GM18519 (cell line): ENCODE data around the gene TSPAN8.
"Not testable (repeated sequence)": the region's sequence is repeated elsewhere in the genome, so short reads cannot be mapped to it uniquely, and the experiment has no call there.

ENCODE experiments used
- ATAC-seq: cut with Tn5 transposase; IDR thresholded peaks from one replicate; pipeline ENCODE4 v1.9.1; 2021; ENCODE audit warnings: mild to moderate bottlenecking, moderate library complexity; ENCODE audit not compliant: unreplicated experiment, low FRiP score

TSPAN8 gene

DNA sequence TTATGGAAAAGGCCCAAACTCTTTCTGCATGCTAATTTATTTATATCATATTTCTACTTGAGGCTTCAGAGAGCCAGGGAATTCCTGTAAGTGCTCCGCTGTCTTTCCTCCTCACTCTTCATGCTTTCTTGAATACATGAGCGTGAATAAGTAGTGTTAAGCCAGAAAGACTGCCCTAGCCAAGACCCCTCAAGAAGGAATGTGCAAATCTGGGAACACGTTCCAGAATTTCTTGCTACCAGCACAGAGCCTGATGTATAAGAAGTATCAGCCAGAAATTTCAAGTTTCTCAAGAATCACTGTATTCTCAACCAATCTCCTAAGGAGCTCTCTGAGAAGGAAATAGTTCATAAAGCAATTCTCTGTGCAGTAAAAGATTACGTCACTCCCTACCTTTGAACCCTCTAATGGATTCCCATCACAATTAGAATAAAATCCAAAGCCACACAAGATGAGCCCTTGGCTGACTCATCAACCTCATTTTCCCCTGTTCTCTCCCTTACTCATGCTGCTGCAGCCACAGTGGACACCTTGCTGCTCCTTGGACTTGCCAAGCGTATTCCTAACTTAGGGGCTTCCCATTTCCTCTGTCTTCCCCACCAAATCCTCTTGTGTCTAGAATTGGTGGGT lies 6.9 kb upstream of the TSPAN8 start:
- ATAC-seq = no peak

DNA sequence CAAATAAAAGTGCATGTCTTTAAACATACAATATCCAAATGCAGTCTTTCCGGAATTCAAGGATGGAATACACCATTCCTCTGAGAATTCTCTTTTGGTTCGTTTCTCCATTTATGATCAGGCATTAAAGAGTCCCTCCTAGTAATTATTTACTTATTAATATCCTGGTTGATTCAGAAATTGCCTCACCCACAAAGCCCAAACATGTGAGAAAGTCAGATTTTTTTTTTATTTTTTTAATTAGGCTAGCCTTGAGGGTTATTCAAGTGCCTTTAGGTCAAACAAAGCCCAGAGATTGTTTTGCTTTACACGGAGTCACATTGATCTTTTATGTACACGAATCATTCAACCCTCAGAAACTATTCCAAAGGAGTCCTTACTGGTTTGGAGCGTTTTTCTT lies 6.4 kb upstream of the TSPAN8 start:
- no peak for ATAC-seq

DNA sequence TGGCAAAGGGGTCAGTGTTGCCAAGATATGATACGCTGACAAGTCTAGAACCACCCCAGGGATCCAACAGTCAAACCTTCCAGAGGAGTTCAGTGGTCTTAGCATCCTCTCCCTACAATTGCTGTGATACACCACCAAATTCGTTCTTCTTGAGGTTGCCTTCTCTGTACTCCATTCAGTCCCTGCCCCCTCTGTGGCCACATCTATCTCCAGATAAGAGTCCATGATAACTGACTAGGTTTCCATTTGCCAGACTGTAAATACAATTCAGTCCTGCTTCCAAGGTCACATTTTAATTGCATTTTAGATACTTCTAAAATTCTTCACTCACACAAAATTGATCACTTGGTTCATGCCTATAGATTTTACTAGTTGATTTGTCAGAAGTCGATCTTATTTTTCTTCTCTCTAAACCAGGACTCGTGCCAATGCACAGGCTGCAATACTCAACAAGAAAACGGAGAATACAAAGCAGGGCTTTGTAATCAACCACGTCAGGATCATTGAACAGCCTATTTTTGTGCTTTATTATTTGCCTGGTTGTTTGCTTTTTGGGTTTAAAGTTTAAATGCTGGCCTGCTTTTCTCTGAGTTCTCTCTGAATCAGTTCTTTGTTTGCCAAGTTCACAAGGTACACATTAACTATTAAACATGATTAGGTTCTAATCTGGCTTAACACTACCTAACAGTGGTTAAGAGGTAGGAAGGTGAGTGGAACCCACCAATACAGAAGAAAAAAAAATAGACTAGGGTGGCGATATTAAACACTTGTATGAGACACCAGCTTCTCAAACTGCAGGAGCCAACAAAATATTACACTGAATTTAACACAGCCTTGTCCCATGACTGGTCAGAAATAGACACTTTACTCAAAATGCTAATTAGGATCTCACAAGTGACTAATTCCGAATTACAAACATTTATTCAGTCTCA lies 5.3 kb upstream of the TSPAN8 start:
- ATAC-seq = no peak

DNA sequence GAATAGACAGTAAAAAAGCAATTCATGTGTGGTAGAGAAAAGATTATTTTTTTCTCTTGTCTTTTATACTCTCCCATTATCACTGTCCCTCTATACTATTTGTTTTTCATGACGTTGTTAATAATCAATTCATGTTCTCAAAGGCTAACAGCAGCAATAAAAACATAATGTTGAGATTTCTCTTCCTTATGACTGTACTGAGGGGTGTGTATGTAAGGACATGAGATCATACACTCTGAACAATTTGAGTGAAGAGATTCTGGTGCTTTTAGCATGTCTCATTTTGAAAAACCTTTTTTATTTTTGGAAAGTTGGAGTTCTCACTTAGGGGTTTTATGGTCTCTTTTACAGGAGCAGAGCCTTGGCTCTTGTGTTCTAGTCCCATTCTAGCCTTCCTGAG lies 3.8 kb upstream of the TSPAN8 start:
- ATAC-seq = no peak

DNA sequence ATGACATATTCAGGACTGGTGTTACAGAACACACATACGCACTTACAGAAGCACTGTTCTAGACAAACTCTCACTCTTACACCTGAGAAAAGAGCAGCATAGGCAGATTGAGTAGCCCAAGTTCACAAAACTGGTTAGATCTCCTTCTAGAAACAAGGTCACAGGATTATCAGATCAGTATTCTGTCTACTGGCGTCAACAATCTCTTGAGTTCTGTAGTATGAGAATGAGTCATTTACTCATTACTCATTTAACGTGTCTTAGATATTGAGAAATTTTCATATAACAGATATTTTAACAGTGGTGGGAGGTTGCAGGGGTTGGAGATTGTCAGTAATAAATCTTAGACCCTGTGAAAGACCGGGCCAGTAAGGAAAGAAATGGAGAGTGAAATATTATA lies 2.8 kb upstream of the TSPAN8 start:
- ATAC-seq = no peak

DNA sequence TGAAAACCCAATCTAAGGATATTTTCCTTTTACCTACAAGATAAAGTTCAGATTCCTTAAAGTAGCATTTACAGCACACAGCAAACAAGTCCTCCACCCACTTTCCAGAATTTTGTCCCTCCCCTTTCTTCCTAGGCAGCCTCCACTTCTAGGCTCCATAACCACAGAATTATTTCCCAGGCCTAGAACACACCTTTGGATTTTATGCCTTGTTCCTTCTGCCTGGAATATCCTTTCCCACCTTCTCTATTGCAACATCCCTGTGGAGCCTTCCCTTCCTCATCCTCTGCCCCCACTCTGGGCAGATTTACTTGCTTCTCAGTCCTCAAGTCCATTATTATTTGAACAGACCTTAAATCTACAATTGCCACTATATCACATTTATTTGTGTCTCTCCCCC lies 2.1 kb upstream of the TSPAN8 start:
- ATAC-seq = no peak

DNA sequence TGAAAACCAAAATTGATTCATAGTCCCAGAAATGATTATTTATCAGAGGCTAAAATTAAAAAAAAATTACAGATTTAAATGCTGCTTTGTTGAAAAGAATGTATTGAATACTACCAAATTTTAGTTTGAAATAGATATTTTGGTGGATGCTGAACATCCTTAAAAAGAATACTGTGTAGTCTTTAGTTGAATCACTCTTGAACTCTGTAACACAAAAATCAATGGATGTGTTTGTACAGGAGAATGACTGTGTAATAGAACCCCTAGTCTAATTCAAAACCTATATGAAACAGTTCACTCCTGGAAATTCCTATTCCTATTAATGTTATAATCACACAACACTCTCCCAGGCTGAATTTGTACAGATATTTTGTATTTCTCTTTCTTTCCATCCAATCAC lies 1.5 kb upstream of the TSPAN8 start:
- no peak for ATAC-seq

DNA sequence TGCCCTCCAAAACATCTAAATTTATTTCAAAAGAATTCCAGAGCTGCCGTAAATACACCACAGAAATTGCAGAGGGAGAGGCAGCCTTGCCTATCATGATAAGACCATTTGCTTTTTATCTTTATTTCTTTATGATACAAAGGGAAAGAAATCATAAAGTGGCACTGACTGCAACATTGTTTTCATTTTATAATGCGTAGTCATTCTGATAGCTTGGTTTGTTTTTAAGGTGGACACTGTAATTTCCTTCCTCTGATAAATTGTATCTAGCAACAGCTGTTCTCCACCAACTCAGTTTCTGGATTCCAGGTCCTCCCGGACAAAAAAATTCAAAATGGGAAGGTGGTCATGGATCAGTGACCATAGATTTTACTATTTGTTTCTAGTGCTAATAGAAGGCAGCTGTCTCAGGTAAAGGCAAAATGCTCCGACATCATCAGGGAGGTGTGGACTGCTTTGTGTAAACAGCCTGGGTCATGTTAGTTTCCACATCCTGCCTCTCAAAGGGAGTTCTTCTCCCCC lies 623 bp upstream of the TSPAN8 start:
- no peak for ATAC-seq

DNA sequence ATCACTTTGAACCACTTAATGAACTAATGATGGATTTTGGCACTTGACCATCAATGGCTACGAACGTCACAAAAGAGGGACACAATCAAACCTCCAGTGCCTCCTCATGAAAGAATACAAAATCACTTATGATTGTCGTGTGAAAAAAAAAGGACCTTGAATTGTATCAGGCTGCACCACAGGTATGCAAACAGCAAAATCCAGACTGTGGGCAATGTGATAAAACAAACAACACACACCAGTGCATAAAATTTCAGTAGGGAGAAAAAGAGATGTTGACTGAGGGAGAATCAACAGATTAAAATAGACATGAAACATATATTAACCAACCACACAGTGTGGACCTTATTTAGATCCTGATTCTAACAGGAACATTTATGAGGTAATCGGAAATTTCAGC lies 2.6 kb downstream of the TSPAN8 start:
- no peak for ATAC-seq

DNA sequence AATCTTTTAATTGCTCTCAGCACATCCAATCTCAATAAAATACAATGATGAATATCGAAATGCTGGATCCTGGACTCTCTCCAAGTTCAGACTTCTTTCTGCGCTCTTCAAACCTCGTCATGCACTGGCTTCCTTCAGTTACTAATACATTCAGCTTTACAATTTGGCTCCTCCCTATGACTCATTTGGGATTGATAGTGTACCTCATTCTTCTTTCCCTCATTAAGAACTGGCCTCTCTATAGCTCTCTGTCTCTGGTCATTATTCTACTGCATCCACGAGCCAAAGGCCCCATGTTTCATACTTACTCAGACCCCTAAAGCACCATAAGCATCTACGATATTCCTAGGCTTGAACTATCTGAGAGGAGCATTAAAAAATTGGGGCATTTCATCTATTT lies 4.9 kb downstream of the TSPAN8 start:
- no peak for ATAC-seq

DNA sequence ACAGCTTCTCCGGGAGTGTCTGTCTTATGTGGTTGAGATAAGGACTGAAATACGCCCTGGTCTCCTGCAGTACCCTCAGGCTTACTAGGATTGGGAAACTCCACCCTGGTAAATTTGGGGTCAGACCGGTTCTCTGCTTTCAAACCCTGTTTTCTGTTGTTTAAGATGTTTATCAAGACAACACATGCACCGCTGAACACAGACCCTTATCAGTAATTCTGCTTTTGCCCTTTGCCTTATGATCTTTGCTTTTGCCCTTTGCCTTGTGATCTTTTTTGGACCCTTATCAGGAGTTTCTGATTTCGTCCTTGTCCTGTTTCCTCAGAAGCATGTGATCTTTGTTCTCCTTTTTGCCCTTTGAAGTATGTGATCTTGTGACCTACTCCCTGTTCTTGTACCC lies 7.8 kb downstream of the TSPAN8 start:
- ATAC-seq = not testable (repeated sequence)

DNA sequence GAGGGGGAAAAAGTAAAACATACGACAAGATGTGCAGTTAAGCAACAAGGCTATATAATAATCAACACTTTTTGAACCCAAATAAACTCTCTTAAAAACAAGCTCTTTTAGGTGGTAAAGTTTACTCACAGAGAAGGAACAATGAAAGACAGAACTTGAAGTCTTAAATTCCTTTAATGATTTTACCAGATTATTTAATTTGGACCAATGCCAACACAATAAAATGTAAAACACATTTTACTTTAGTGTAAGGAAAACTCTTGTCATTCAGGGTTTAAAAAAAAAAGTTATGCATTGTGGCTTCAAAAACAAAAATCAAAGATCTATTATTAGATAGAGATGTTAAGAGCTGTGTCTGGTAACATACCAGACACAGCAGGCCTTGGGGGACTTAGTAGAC lies 13.1 kb downstream of the TSPAN8 start:
- ATAC-seq = no peak

DNA sequence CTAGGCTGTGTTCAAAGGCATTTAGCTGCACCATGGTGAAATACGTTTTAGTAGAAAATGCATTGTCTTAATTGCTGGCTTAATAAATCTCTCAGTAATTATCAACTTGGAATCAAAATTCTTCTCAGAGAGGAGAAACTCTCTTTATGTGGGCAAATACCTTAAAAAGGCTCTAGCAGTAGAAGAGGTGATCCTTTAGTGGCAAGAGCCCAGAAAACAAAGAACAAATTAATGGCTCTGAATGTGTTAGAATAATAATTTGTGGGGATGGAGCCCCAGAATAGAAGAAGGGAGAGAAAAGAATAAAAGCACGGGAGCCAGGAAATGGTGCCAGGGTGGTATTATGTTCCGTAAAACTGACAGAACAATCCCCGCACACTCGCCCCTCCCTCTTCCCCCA lies 14.8 kb downstream of the TSPAN8 start:
- no peak for ATAC-seq

DNA sequence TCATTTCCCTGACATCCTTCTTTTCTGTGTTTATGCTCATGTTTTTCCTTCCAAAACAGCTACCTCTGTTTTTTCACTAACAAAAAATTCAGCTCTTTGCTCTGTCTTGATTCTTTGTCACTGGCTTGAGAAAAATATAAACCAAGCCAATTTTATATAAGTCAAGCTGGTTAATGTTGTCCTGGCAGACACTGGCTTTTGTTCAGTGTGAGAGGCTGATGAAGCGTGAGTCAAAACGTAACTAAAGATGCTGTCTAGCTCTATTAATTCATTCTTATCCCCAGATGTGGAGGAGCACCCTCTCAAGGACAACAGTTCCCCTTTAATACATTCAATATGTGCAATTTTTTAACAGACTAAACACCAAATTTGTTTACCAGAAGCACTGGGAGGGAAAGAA lies 15.8 kb downstream of the TSPAN8 start:
- ATAC-seq = no peak

DNA sequence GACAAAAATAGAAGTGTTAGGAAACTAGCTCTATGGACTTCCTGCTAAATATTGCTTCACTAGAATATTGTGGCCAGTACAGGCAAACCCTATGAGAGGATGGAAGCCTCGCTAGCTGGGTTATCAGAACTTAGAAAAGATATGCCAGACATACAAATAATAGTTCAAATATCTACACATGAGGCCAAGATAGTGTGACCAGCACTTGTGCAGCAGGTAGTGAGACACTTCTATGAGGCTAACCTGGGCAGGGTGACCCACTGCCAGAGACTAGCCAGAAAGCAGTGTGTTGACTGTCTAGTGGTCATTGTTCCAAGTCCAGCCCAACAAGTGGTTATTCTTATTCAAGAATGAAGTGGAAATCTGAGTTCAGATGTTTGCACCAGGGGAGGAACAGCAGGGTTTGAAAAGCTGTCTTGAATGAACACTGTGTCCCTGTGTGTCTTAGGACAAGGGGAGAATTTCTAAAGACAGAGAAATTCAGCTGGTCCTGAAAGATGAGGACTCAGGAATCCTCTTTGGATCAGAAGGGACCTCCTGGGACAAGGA lies 16.3 kb downstream of the TSPAN8 start:
- no peak for ATAC-seq

DNA sequence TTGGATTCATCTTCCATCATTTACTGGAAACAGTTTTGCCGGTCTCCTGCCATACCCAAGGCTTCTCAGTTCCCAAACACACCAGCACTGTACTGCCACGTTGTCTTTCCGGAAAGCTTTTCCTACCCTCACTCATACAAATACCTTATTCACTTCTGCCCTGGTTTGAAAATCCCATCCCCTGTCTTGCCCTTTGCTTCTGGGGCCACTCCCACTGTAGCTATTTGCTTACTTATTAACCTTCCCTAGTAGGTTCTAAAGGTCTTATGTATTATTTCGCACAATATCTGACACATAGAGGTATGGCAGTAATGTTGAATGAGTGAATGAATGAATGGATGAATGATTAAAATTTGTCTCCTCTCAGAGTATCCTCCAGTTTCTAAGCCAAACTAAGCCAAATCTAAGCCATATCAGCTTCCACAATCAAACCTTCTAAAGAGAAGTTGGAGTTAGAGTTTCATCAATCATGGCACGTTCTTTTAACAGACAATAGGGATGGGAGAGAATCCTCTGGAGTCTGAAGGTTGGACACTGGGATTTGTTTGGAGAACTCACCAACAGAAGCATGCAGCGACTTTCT lies 18.6 kb downstream of the TSPAN8 start:
- no peak for ATAC-seq

DNA sequence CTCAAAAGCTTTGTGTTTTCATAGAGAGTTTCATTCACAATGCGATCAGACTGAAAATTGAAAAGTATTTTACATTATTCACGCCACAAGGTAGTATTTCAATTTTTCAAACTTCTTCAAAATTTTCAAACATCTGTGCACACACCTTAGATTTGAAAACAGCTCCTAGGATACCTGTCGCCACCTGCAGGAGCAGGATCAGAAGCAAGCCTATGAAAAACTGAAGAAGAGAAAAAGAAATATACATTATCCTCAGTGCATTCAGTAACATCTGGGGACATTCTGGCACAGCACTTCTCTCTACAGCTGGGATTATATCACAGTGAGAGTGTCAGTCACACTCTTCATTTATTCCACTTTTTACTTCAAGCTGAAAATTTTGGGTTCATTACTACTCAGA lies 19.8 kb downstream of the TSPAN8 start:
- ATAC-seq = no peak

DNA sequence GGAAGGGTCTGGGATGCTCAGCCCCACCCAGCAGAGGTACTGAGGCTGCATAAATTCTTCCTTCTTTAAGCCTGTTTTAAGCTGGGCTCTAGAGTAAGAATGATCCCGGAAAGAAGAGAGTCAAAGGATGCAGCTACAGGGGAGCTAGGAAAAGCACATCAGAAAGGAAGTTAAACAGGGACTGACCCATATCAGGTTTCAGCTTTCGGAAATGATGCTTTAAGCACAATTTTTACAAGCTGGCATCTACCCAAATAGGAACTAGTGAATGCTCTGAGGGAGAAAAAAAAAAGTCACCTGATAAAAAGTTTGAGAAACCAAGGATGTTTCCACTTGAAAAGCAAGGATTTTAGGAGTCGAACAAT lies 22.0 kb downstream of the TSPAN8 start:
- ATAC-seq = no peak

DNA sequence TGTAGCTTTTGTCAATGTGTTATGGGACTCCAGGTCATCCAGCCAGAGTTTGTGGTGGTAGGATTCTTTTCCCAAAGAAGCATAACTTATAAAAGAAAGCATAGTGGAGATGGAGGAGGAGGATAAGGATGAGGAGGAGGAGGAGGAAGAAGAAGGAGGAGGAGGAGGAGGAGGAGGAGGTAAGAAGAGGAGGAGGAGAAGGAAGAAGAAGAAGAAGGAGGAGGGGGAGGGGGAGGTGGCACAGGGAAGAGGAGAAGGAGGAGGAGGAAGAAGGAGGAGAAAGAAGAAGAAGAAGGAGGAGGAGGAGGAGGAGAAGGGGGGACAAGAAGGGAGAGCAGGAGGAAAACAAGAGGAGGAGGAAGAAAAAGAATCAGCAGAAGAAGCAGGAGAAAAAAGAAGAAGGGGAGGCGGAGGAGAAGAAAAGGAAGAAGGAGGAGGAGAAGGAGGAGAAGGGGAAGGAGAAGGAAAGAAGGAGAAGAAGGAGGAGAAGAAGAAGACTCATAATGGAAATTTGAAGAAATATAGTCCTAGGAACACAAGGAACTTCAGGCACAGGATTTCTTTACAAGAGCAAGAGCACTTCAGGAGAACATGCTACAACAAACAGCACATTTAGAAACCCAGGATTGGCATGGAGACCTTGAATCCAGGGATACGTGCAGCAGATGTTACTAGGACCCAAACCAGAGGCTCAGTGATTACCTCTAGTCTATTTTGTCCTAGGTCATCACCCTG lies 22.6 kb downstream of the TSPAN8 start:
- ATAC-seq = no peak

DNA sequence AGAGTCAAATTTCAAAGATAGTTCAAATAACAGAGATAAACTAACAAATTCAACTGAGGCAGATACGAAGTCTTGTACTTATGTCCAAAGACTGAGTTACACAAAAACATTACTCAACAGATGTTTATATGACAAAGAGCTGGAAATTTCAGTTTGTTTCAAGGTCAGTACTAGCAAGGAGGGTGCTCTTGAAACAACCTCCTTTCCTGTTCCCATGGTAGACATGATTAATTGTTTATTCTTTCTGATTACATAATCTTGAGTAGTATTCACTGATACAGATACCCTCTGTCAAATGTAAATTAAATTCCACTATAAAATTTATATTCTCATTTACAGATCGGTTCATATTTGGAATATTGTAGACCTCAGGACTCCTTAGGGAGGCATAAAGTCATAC lies 23.4 kb downstream of the TSPAN8 start:
- ATAC-seq = no peak
